ENCODE data around the gene SLC25A1. TPM values are rescaled to one million over a fixed set of nuclear protein-coding genes. Genes with fewer than 3 reads are reported as not detected.

SLC25A1 gene
- total and polyA plus RNA-seq, 2 of the 8 experiments (the other 6 are each of a cell fraction or from before 2014, with no cell fraction given), result 110 to 148 TPM

DNA sequence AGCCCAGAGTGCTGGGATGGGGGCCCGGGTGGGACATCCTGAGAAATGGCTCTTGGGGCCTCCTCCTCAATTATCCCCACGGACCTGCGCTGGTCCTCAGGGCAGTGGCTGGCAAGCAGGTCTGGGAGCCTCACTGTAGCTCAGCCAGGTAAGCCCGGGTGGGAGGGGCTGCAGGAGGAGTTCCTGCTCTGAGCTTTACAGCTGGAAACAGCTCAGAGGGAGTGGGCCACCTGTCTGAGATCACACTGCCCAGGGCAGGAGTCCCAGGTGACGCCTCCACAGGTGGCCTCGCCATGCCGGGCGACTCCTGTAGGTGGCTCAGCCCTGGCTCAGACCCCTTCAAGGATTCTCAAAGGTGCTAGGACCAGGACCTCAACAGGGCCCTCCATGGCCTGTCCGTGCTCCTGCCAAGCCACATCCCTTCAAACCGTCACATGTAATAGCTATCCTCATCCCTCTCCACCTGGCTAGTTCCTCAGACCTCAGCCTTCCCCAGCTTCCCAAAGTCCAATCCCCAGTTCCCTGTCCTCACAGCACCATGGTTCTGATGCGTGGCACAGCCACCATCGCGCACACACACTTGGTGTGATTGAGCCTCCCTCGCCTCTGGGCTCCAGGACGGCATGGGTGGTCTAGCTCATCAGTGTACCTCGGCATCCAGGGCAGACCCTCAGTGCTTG lies 51.1 kb downstream of the SLC25A1 start (continued):
- TF ChIP-seq KDM1A (IDR thresholded peaks at IDR 0.05; ENCODE audit: borderline replicate concordance, low read length) (no peak), SP2 (IDR thresholded peaks at IDR 0.05; ENCODE audit: low read length) (no peak), MAFK (IDR thresholded peaks at IDR 0.05; ENCODE audit: low read depth, low read length) (no peak), ZNF274 (IDR thresholded peaks at IDR 0.05; ENCODE audit: borderline replicate concordance, extremely low read depth, low read length) (no peak), JUND (IDR thresholded peaks at IDR 0.05; ENCODE audit: low read length) (no peak), POLR2AphosphoS5 (IDR thresholded peaks at IDR 0.05; ENCODE audit: low read depth, low read length) (no peak), GABPA (IDR thresholded peaks at IDR 0.05; ENCODE audit: borderline replicate concordance, insufficient read depth, low read length) (no peak), TAF7 (optimal IDR thresholded peaks at IDR 0.05; ENCODE audit: borderline replicate concordance, low read depth, low read length) (no peak), EP300 (IDR thresholded peaks at IDR 0.05; ENCODE audit: borderline replicate concordance in 1 of 2, low read depth in 2 of 2, low read length in 2 of 2) (no peak), PHF8 (conservative IDR thresholded peaks at IDR 0.05; ENCODE audit: low read depth, low read length) (no peak)
- TF ChIP-seq, protein P1, sequence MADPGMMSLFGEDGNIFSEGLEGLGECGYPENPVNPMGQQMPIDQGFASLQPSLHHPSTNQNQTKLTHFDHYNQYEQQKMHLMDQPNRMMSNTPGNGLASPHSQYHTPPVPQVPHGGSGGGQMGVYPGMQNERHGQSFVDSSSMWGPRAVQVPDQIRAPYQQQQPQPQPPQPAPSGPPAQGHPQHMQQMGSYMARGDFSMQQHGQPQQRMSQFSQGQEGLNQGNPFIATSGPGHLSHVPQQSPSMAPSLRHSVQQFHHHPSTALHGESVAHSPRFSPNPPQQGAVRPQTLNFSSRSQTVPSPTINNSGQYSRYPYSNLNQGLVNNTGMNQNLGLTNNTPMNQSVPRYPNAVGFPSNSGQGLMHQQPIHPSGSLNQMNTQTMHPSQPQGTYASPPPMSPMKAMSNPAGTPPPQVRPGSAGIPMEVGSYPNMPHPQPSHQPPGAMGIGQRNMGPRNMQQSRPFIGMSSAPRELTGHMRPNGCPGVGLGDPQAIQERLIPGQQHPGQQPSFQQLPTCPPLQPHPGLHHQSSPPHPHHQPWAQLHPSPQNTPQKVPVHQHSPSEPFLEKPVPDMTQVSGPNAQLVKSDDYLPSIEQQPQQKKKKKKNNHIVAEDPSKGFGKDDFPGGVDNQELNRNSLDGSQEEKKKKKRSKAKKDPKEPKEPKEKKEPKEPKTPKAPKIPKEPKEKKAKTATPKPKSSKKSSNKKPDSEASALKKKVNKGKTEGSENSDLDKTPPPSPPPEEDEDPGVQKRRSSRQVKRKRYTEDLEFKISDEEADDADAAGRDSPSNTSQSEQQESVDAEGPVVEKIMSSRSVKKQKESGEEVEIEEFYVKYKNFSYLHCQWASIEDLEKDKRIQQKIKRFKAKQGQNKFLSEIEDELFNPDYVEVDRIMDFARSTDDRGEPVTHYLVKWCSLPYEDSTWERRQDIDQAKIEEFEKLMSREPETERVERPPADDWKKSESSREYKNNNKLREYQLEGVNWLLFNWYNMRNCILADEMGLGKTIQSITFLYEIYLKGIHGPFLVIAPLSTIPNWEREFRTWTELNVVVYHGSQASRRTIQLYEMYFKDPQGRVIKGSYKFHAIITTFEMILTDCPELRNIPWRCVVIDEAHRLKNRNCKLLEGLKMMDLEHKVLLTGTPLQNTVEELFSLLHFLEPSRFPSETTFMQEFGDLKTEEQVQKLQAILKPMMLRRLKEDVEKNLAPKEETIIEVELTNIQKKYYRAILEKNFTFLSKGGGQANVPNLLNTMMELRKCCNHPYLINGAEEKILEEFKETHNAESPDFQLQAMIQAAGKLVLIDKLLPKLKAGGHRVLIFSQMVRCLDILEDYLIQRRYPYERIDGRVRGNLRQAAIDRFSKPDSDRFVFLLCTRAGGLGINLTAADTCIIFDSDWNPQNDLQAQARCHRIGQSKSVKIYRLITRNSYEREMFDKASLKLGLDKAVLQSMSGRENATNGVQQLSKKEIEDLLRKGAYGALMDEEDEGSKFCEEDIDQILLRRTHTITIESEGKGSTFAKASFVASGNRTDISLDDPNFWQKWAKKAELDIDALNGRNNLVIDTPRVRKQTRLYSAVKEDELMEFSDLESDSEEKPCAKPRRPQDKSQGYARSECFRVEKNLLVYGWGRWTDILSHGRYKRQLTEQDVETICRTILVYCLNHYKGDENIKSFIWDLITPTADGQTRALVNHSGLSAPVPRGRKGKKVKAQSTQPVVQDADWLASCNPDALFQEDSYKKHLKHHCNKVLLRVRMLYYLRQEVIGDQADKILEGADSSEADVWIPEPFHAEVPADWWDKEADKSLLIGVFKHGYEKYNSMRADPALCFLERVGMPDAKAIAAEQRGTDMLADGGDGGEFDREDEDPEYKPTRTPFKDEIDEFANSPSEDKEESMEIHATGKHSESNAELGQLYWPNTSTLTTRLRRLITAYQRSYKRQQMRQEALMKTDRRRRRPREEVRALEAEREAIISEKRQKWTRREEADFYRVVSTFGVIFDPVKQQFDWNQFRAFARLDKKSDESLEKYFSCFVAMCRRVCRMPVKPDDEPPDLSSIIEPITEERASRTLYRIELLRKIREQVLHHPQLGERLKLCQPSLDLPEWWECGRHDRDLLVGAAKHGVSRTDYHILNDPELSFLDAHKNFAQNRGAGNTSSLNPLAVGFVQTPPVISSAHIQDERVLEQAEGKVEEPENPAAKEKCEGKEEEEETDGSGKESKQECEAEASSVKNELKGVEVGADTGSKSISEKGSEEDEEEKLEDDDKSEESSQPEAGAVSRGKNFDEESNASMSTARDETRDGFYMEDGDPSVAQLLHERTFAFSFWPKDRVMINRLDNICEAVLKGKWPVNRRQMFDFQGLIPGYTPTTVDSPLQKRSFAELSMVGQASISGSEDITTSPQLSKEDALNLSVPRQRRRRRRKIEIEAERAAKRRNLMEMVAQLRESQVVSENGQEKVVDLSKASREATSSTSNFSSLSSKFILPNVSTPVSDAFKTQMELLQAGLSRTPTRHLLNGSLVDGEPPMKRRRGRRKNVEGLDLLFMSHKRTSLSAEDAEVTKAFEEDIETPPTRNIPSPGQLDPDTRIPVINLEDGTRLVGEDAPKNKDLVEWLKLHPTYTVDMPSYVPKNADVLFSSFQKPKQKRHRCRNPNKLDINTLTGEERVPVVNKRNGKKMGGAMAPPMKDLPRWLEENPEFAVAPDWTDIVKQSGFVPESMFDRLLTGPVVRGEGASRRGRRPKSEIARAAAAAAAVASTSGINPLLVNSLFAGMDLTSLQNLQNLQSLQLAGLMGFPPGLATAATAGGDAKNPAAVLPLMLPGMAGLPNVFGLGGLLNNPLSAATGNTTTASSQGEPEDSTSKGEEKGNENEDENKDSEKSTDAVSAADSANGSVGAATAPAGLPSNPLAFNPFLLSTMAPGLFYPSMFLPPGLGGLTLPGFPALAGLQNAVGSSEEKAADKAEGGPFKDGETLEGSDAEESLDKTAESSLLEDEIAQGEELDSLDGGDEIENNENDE (IDR thresholded peaks at IDR 0.05; ENCODE audit: insufficient replicate concordance, low read length), result no peak

Data from H1 (cell line).